Measurements from ENCODE around the gene HOXC10. TPM values are rescaled to one million over a fixed set of nuclear protein-coding genes. Genes with fewer than 3 reads are reported as not detected.
A peak's percentile ranks its signal among the peaks of the same experiment; 100 is the strongest.

HOXC10 gene
- total RNA-seq, 1 donor from 2014 or later = 0.33 TPM

- DNase-seq (ENCODE audit: low spot score) (no peak), ATAC-seq (no peak)
Observed at GRCh38 chr12:54024581-54025305, 39.8 kb downstream of the HOXC10 start.

GRCh38 chr12:54025499-54026405 is 40.8 kb downstream of the HOXC10 start:
- no peak for ATAC-seq

GRCh38 chr12:54026640-54027441 is 41.9 kb downstream of the HOXC10 start:
- DNase-seq (ENCODE audit: low spot score) (no peak), ATAC-seq (no peak)

More at GRCh38 chr12:54025499-54026405, 40.8 kb downstream of the HOXC10 start:
- DNase-seq (ENCODE audit: low spot score) = no peak

GRCh38 chr12:54027442-54027786 is 42.5 kb downstream of the HOXC10 start:
- ATAC-seq = no peak
- DNase-seq (ENCODE audit: low spot score) = no peak

GRCh38 chr12:54028314-54029201 is 43.6 kb downstream of the HOXC10 start, which contains the start of gene HOXC6:
TSS of gene HOXC6 (plus strand) at chr12:54028440. CDS start at chr12:54028522, 82 bp downstream.
- ATAC-seq (no peak), DNase-seq (ENCODE audit: low spot score) (no peak)

GRCh38 chr12:54029529-54030441 is 44.8 kb downstream of the HOXC10 start:
- no peak for DNase-seq (ENCODE audit: low spot score)

GRCh38 chr12:54030442-54030801 is 45.5 kb downstream of the HOXC10 start:
- no peak for DNase-seq (ENCODE audit: low spot score)
- no peak for ATAC-seq

More at GRCh38 chr12:54029529-54030441, 44.8 kb downstream of the HOXC10 start:
- no peak for ATAC-seq

- DNase-seq (ENCODE audit: low spot score) (no peak), ATAC-seq (peak; percentile 21)
Observed at GRCh38 chr12:54030889-54031471, 46.0 kb downstream of the HOXC10 start.

- ATAC-seq = no peak
- no peak for DNase-seq (ENCODE audit: low spot score)
Observed at GRCh38 chr12:54031480-54031879, 46.5 kb downstream of the HOXC10 start.

- DNase-seq (ENCODE audit: low spot score) (no peak), ATAC-seq (no peak)
Observed at GRCh38 chr12:54032086-54032619, 47.2 kb downstream of the HOXC10 start.

GRCh38 chr12:54032627-54033100 is 47.7 kb downstream of the HOXC10 start, which contains the start of gene HOXC5:
TSS of gene HOXC5 (plus strand) at chr12:54033050. CDS start at chr12:54033123, 73 bp downstream.
- ATAC-seq (peak; percentile 82), DNase-seq (ENCODE audit: low spot score) (peak; percentile 54)

- ATAC-seq (no peak), DNase-seq (ENCODE audit: low spot score) (no peak)
Observed at GRCh38 chr12:54033106-54033979, 48.4 kb downstream of the HOXC10 start.

GRCh38 chr12:54033980-54034784 is 49.2 kb downstream of the HOXC10 start:
- DNase-seq (ENCODE audit: low spot score) (no peak), ATAC-seq (no peak)

- ATAC-seq (no peak), DNase-seq (ENCODE audit: low spot score) (no peak)
Observed at GRCh38 chr12:54034785-54035310, 49.9 kb downstream of the HOXC10 start.

GRCh38 chr12:54035568-54036264 is 50.8 kb downstream of the HOXC10 start:
- no peak for ATAC-seq
- DNase-seq (ENCODE audit: low spot score) = no peak
